Natural killer cell (primary cell): Measurements from ENCODE around the gene RELA. TPM values are rescaled to one million over a fixed set of nuclear protein-coding genes. Genes with fewer than 3 reads are reported as not detected.

Experiments used
- ATAC-seq, 3 donors: fragments of 150-1000 bp in 2 of 3; fragments of 200-7000 bp in 1 of 3; cut with Tn5 transposase; 1 replicate in 1 of 3; 2 replicates in 2 of 3; pipeline ENCODE4 v1.10.0; 2021; ENCODE audit warnings: mild to moderate bottlenecking in 2 of 3, moderate library complexity in 2 of 3
- DNase-seq, 2 donors: peaks; one replicate each; pipeline versions ENCODE4 v3.0.0 to v3.0.0-alpha.2; 2013 to 2021; ENCODE audit warnings: mixed read lengths in 1 of 2
- H3K27ac ChIP-seq: one replicate; pipeline ENCODE4 v1.5.1; 2013; ENCODE audit warnings: mild to moderate bottlenecking, low read length
- H3K27me3 ChIP-seq: one replicate; pipeline ENCODE4 v1.6.1; 2013; ENCODE audit warnings: low read length; ENCODE audit not compliant: control insufficient read depth, insufficient read depth
- H3K36me3 ChIP-seq: one replicate; pipeline ENCODE4 v1.6.1; 2013; ENCODE audit warnings: low read length; ENCODE audit not compliant: control insufficient read depth, insufficient read depth
- H3K4me1 ChIP-seq: one replicate; pipeline ENCODE4 v1.6.1; 2013; ENCODE audit warnings: low read length; ENCODE audit not compliant: control insufficient read depth, insufficient read depth
- H3K4me3 ChIP-seq: one replicate; pipeline ENCODE4 v1.5.1; 2013; ENCODE audit warnings: low read length
- H3K9me3 ChIP-seq: one replicate; pipeline ENCODE4 v1.6.1; 2013; ENCODE audit warnings: low read length; ENCODE audit not compliant: control insufficient read depth, insufficient read depth
- H3K27ac Mint-ChIP-seq, 2 donors: one replicate each; pipeline ENCODE4 v1.8.0; 2022; ENCODE audit warnings: mild to moderate bottlenecking in 2 of 2, mixed read lengths in 2 of 2, moderate library complexity in 1 of 2
- H3K27me3 Mint-ChIP-seq, 2 donors: one replicate each; pipeline ENCODE4 v1.8.0; 2022; ENCODE audit warnings: low read depth in 2 of 2, mixed read lengths in 2 of 2
- H3K36me3 Mint-ChIP-seq: one replicate; pipeline ENCODE4 v1.8.0; 2022; ENCODE audit warnings: mixed read lengths
- H3K4me1 Mint-ChIP-seq, 2 donors: one replicate each; pipeline ENCODE4 v1.8.0; 2022; ENCODE audit warnings: mixed read lengths in 2 of 2
- H3K4me3 Mint-ChIP-seq: one replicate; pipeline ENCODE4 v1.8.0; 2022; ENCODE audit warnings: mild to moderate bottlenecking, moderate library complexity, mixed read lengths
- H3K9me3 Mint-ChIP-seq, 2 donors: one replicate each; pipeline ENCODE4 v1.8.0; 2022; ENCODE audit warnings: mixed read lengths in 2 of 2
- WGBS: methylation state at CpG from one replicate; pipeline ENCODE4 v1.1.7; 2013; ENCODE audit warnings: missing lambda C conversion rate; ENCODE audit not compliant: insufficient coverage; 5-methylcytosine and 5-hydroxymethylcytosine counted together
- intact Hi-C: fragments of 100-400 bp; cut with micrococcal nuclease; formaldehyde crosslinking; loops from one replicate; pipeline ENCODE4 v1.14.2; 2022
- total RNA-seq, 4 donors: library from RNA; stranded (reverse); fragments of 120-200 nt in 1 of 4; gene quantifications; one replicate each; pipeline versions ENCODE4 v1.2.3 to v1.2.4, GENCODE V29; 2013 to 2022
- TF ChIP-seq, protein P1 (sequence below): fragments of 200-600 bp; IDR thresholded peaks from one replicate; pipeline ENCODE4 v1.8.0; 2022; ENCODE audit warnings: antibody characterized with exemption

RELA gene
- total RNA-seq, 3 donors from 2014 or later (not counting 1 experiment from before 2014, with no cell fraction given): 319 to 380 (median 338) TPM

DNA sequence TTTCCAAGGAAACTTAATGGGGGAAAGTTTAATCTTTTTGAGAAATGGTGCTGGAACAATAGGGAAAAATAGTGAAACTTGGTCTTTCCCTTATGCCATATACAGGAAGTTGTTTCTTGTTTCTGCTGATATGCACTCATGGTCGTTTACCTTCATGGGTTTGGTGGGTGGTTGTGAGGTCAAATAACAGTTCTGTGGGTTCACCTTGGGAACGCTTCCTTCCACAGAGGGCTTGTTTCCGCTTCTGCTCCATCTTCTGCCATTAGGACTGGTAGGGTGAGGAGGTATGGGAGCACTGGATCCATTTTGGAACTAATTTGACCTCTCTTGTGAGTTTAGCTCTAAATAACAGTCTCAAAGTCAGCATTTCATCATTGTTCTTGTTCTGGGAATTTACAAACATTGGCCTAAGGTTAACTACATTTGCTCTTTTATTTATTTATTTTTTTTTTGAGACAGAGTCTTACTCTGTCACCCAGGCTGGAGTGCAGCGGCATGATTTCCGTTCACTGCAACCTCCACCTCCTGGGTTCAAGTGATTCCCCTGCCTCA, 17.6 kb upstream of the RELA start:
- H3K27ac ChIP-seq: no peak overlapping the region

DNA sequence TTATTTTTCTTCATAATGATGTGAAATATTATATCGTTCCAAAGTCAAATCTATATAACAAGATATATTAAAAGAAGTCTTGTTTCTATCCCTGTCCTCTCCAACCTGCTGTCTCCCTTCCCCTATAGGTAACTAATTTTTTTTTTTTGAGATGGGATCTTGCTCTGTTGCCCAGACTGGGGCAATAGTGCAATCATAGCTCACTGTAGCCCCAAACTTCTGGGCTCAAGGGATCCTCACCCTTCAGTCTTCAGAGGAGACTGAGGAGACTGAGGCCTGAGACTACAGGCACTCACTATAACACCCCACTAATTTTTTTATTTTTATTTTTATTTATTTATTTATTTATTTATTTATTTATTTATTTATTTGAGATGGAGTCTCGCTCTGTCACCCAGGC, 10.3 kb upstream of the RELA start:
- Mint-ChIP-seq H3K27ac (no peak overlapping the region), H3K36me3 (no peaks in the 10 kb centered on the region), H3K4me1 (no peaks in the 10 kb centered on the region), H3K9me3 (no peaks in the 10 kb centered on the region), H3K27me3 (no peaks in the 10 kb centered on the region), H3K4me3 (no peak overlapping the region)
- no peak for DNase-seq
- Histone ChIP-seq H3K4me1 (no peaks in the 10 kb centered on the region), H3K36me3 (no peaks in the 10 kb centered on the region), H3K27ac (no peak overlapping the region), H3K9me3 (no peaks in the 10 kb centered on the region), H3K4me3 (no peak overlapping the region), H3K27me3 (no peaks in the 10 kb centered on the region)
- intact Hi-C loops: no loop called here
- no peak for ATAC-seq
- WGBS: no CpG with 5 or more reads among the region's 2 CpGs
- TF ChIP-seq, protein P1, sequence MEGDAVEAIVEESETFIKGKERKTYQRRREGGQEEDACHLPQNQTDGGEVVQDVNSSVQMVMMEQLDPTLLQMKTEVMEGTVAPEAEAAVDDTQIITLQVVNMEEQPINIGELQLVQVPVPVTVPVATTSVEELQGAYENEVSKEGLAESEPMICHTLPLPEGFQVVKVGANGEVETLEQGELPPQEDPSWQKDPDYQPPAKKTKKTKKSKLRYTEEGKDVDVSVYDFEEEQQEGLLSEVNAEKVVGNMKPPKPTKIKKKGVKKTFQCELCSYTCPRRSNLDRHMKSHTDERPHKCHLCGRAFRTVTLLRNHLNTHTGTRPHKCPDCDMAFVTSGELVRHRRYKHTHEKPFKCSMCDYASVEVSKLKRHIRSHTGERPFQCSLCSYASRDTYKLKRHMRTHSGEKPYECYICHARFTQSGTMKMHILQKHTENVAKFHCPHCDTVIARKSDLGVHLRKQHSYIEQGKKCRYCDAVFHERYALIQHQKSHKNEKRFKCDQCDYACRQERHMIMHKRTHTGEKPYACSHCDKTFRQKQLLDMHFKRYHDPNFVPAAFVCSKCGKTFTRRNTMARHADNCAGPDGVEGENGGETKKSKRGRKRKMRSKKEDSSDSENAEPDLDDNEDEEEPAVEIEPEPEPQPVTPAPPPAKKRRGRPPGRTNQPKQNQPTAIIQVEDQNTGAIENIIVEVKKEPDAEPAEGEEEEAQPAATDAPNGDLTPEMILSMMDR: no peak

More for the DNA sequence above, 17.6 kb upstream of the RELA start:
- Histone ChIP-seq H3K36me3 (no peaks in the 10 kb centered on the region), H3K9me3 (no peaks in the 10 kb centered on the region), H3K4me3 (no peak overlapping the region), H3K4me1 (no peaks in the 10 kb centered on the region), H3K27me3 (no peaks in the 10 kb centered on the region)
- no peaks in the 10 kb centered on the region for H3K36me3 Mint-ChIP-seq
- no peaks in the 10 kb centered on the region for H3K27me3 Mint-ChIP-seq
- WGBS: 69% methylated on average over 5 of the region's 5 CpGs
- H3K9me3 Mint-ChIP-seq: no peaks in the 10 kb centered on the region
- DNase-seq: no peak
- intact Hi-C loops: no loop called here
- H3K4me3 Mint-ChIP-seq: no peak overlapping the region
- H3K4me1 Mint-ChIP-seq: no peaks in the 10 kb centered on the region
- TF ChIP-seq, protein P1: no peak
- no peak overlapping the region for H3K27ac Mint-ChIP-seq
- ATAC-seq: no peak

DNA sequence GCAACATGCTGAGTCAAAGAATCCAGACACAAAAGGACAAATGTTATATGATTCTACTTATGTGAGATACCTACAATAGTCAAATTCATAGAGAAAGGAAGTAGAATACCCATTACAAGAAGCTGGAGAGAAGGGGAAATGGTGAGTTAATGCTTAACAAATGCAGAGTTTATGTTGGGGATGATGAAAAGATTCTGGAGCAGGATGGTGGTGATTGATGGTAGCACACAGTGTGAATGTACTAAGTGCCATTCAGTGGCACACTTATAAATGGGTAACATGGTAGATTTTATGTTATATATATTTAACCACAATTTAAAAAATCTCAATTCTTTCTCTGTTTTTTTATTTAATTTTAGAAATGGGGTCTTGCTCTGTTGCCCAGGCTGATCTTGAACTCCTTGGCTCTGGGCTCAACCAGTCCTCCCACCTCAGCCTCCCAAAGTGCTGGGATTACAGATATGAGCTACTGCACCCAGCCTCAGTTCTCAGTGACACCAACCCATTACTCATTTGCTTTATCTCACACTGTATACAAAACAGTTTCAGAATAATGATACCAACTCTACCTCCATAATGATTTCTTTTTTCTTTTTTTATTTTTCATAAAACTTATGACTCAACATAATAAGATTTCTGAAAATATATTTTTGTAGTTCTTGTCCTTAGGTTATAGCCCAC, 9.6 kb upstream of the RELA start:
- H3K36me3 ChIP-seq: no peaks in the 10 kb centered on the region
- H3K4me3 ChIP-seq: no peak overlapping the region
- no peaks in the 10 kb centered on the region for H3K4me1 ChIP-seq
- no peaks in the 10 kb centered on the region for H3K27me3 ChIP-seq
- Mint-ChIP-seq H3K27me3 (no peaks in the 10 kb centered on the region), H3K9me3 (no peaks in the 10 kb centered on the region), H3K4me1 (no peaks in the 10 kb centered on the region), H3K27ac (no peak overlapping the region), H3K4me3 (no peak overlapping the region), H3K36me3 (no peaks in the 10 kb centered on the region)
- no peaks in the 10 kb centered on the region for H3K9me3 ChIP-seq
- H3K27ac ChIP-seq: no peak overlapping the region
- TF ChIP-seq, protein P1: no peak
- DNase-seq (no peak), ATAC-seq (no peak)
- intact Hi-C loops: no loop called here
